Measurements from ENCODE around the gene DUSP12. TPM values are rescaled to one million over a fixed set of nuclear protein-coding genes. Genes with fewer than 3 reads are reported as not detected.

The DUSP12 gene
- total and polyA plus RNA-seq, 9 of the 15 experiments (the other 6 are each of a cell fraction or from before 2014, with no cell fraction given) = 10.4 to 81.4 (median 43.6) TPM

DNA sequence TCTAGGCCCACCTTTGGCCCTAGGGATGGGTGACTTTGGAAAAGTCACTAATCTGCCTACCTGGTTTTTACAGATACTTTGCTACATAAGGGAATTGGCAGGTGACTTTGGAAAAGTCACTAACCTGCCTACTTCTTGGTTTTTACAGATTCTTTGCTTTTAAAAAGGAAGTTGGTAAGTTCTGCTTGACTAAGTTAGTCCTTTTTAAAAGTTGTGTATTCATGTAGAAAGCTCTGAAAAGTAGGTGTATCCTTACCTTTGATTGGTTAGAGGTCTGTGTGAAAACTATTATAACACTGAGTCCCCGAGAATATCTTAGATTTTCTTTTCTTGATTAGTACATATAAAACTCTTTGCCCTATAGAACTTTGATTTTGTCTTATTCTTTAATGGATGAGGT, 28.9 kb downstream of the DUSP12 start (continued):
- TF ChIP-seq, protein P1, sequence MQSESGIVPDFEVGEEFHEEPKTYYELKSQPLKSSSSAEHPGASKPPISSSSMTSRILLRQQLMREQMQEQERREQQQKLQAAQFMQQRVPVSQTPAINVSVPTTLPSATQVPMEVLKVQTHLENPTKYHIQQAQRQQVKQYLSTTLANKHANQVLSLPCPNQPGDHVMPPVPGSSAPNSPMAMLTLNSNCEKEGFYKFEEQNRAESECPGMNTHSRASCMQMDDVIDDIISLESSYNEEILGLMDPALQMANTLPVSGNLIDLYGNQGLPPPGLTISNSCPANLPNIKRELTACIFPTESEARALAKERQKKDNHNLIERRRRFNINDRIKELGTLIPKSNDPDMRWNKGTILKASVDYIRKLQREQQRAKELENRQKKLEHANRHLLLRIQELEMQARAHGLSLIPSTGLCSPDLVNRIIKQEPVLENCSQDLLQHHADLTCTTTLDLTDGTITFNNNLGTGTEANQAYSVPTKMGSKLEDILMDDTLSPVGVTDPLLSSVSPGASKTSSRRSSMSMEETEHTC (IDR thresholded peaks at IDR 0.05) = no peak
- TF ChIP-seq KLF1 (tag; IDR thresholded peaks at IDR 0.05) (no peak), TAL1 (IDR thresholded peaks at IDR 0.05) (no peak), POLR2G (IDR thresholded peaks at IDR 0.05; ENCODE audit: low read depth, low read length) (no peak), MTA2 (IDR thresholded peaks at IDR 0.05; ENCODE audit: low read depth) (no peak), ZNF12 (CRISPR knock-in tag; IDR thresholded peaks at IDR 0.05) (no peak), ZNF766 (CRISPR knock-in tag; conservative IDR thresholded peaks at IDR 0.05) (no peak), CBFA2T3 (IDR thresholded peaks at IDR 0.05) (no peak), KAT2B (IDR thresholded peaks at IDR 0.05; ENCODE audit: low read depth, low read length) (no peak)
- TF ChIP-seq, protein P2, sequence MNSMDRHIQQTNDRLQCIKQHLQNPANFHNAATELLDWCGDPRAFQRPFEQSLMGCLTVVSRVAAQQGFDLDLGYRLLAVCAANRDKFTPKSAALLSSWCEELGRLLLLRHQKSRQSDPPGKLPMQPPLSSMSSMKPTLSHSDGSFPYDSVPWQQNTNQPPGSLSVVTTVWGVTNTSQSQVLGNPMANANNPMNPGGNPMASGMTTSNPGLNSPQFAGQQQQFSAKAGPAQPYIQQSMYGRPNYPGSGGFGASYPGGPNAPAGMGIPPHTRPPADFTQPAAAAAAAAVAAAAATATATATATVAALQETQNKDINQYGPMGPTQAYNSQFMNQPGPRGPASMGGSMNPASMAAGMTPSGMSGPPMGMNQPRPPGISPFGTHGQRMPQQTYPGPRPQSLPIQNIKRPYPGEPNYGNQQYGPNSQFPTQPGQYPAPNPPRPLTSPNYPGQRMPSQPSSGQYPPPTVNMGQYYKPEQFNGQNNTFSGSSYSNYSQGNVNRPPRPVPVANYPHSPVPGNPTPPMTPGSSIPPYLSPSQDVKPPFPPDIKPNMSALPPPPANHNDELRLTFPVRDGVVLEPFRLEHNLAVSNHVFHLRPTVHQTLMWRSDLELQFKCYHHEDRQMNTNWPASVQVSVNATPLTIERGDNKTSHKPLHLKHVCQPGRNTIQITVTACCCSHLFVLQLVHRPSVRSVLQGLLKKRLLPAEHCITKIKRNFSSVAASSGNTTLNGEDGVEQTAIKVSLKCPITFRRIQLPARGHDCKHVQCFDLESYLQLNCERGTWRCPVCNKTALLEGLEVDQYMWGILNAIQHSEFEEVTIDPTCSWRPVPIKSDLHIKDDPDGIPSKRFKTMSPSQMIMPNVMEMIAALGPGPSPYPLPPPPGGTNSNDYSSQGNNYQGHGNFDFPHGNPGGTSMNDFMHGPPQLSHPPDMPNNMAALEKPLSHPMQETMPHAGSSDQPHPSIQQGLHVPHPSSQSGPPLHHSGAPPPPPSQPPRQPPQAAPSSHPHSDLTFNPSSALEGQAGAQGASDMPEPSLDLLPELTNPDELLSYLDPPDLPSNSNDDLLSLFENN (IDR thresholded peaks at IDR 0.05; ENCODE audit: low read depth in 2 of 2, low read length in 2 of 2) = no peak
- TF ChIP-seq, protein P3, sequence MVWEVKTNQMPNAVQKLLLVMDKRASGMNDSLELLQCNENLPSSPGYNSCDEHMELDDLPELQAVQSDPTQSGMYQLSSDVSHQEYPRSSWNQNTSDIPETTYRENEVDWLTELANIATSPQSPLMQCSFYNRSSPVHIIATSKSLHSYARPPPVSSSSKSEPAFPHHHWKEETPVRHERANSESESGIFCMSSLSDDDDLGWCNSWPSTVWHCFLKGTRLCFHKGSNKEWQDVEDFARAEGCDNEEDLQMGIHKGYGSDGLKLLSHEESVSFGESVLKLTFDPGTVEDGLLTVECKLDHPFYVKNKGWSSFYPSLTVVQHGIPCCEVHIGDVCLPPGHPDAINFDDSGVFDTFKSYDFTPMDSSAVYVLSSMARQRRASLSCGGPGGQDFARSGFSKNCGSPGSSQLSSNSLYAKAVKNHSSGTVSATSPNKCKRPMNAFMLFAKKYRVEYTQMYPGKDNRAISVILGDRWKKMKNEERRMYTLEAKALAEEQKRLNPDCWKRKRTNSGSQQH (CRISPR knock-in tag; IDR thresholded peaks at IDR 0.05) = no peak
